Mucosa of rectum (tissue), 2 donors: ENCODE data around the gene NET1.
A peak's percentile ranks its signal among the peaks of the same experiment; 100 is the strongest.

ENCODE experiments used
- H3K27ac ChIP-seq, 2 donors: one replicate each; pipeline ENCODE4 v1.7.0; 2013; ENCODE audit warnings: inconsistent platforms in 2 of 2, low read depth in 2 of 2, low read length in 2 of 2
- H3K27me3 ChIP-seq, 2 donors: one replicate each; pipeline ENCODE4 v1.7.0; 2013; ENCODE audit warnings: low read length in 2 of 2; ENCODE audit not compliant: control insufficient read depth in 2 of 2, insufficient read depth in 2 of 2
- H3K36me3 ChIP-seq, 2 donors: one replicate each; pipeline ENCODE4 v1.7.0; 2013; ENCODE audit warnings: low read length in 2 of 2; ENCODE audit not compliant: control insufficient read depth in 2 of 2, insufficient read depth in 2 of 2
- H3K4me1 ChIP-seq, 2 donors: one replicate each; pipeline ENCODE4 v1.7.0; 2013; ENCODE audit warnings: low read length in 2 of 2, mild to moderate bottlenecking in 1 of 2; ENCODE audit not compliant: control insufficient read depth in 2 of 2, insufficient read depth in 2 of 2
- H3K4me3 ChIP-seq, 2 donors: one replicate each; pipeline ENCODE4 v1.7.0; 2013; ENCODE audit warnings: low read length in 2 of 2
- H3K9ac ChIP-seq, 2 donors: one replicate each; pipeline ENCODE4 v1.7.0; 2013; ENCODE audit warnings: low read length in 2 of 2, low read depth in 1 of 2, mild to moderate bottlenecking in 1 of 2
- H3K9me3 ChIP-seq, 2 donors: one replicate each; pipeline ENCODE4 v1.7.0; 2013; ENCODE audit warnings: low read length in 2 of 2; ENCODE audit not compliant: control insufficient read depth in 2 of 2
- donor health status: healthy.
- donor health status: Normal muscosa, but diverticular disease.

Gene NET1

GRCh38 chr10:5479481-5480161, 67.3 kb downstream of the NET1 start:
- H3K27me3 ChIP-seq, result no peaks in the 10 kb centered on the region
- no peak overlapping the region for H3K9ac ChIP-seq
- no peak overlapping the region for H3K4me3 ChIP-seq
- H3K36me3 ChIP-seq, result no peaks in the 10 kb centered on the region
- H3K9me3 ChIP-seq, result no peaks in the 10 kb centered on the region
- H3K27ac ChIP-seq, result no peak overlapping the region
- no peaks in the 10 kb centered on the region for H3K4me1 ChIP-seq

- H3K4me3 ChIP-seq, result no peak overlapping the region
- H3K9ac ChIP-seq, result no peak overlapping the region
- H3K27ac ChIP-seq, result no peak overlapping the region
- no peaks in the 10 kb centered on the region for H3K27me3 ChIP-seq
- no peaks in the 10 kb centered on the region for H3K9me3 ChIP-seq
- no peaks in the 10 kb centered on the region for H3K36me3 ChIP-seq
- no peaks in the 10 kb centered on the region for H3K4me1 ChIP-seq
These were observed 68.0 kb downstream of the NET1 start for GRCh38 chr10:5480162-5480941.

GRCh38 chr10:5481121-5481520, 68.8 kb downstream of the NET1 start:
- no peaks in the 10 kb centered on the region for H3K4me1 ChIP-seq
- H3K27ac ChIP-seq, result no peak overlapping the region
- H3K9ac ChIP-seq, result no peak overlapping the region
- H3K4me3 ChIP-seq, result no peak overlapping the region
- H3K9me3 ChIP-seq, result no peaks in the 10 kb centered on the region
- no peaks in the 10 kb centered on the region for H3K27me3 ChIP-seq
- H3K36me3 ChIP-seq, result no peaks in the 10 kb centered on the region

- H3K4me3 ChIP-seq, result no peak overlapping the region
- H3K4me1 ChIP-seq, result peaks cover 7% of the 10 kb centered on the region in 2 donors
- H3K9me3 ChIP-seq, result no peaks in the 10 kb centered on the region
- H3K9ac ChIP-seq, result no peak overlapping the region
- no peaks in the 10 kb centered on the region for H3K36me3 ChIP-seq
- no peaks in the 10 kb centered on the region for H3K27me3 ChIP-seq
- H3K27ac ChIP-seq, result no peak overlapping the region
These were observed 69.7 kb downstream of the NET1 start for GRCh38 chr10:5482016-5482415.

- H3K27ac ChIP-seq, result no peak overlapping the region
- no peak overlapping the region for H3K9ac ChIP-seq
- no peak overlapping the region for H3K4me3 ChIP-seq
- no peaks in the 10 kb centered on the region for H3K36me3 ChIP-seq
- peaks cover 15 to 23% of the 10 kb centered on the region in 2 donors for H3K4me1 ChIP-seq
- no peaks in the 10 kb centered on the region for H3K27me3 ChIP-seq
- H3K9me3 ChIP-seq, result no peaks in the 10 kb centered on the region
These were observed 71.8 kb downstream of the NET1 start for GRCh38 chr10:5484205-5484604.

- Histone ChIP-seq H3K27me3 (no peaks in the 10 kb centered on the region), H3K27ac (no peak overlapping the region), H3K9ac (no peak overlapping the region), H3K36me3 (no peaks in the 10 kb centered on the region), H3K9me3 (no peaks in the 10 kb centered on the region), H3K4me3 (no peak overlapping the region), H3K4me1 (peaks cover 16 to 26% of the 10 kb centered on the region in 2 donors)
These were observed 72.9 kb downstream of the NET1 start for GRCh38 chr10:5485290-5485689.

- peak overlapping the region; percentile 98 to 99 for H3K27ac ChIP-seq
- H3K9me3 ChIP-seq, result no peaks in the 10 kb centered on the region
- peak overlapping the region in 1 of 2 donors; percentile 58 for H3K4me3 ChIP-seq
- no peaks in the 10 kb centered on the region for H3K36me3 ChIP-seq
- H3K4me1 ChIP-seq, result peaks cover 16 to 26% of the 10 kb centered on the region in 2 donors
- peak overlapping the region; percentile 51 to 74 for H3K9ac ChIP-seq
- H3K27me3 ChIP-seq, result no peaks in the 10 kb centered on the region
These were observed 73.8 kb downstream of the NET1 start for GRCh38 chr10:5485948-5486852.

GRCh38 chr10:5486853-5487235, 74.5 kb downstream of the NET1 start:
- Histone ChIP-seq H3K27ac (peak overlapping the region; percentile 98 to 99), H3K4me3 (peak overlapping the region in 1 of 2 donors; percentile 58), H3K4me1 (peaks cover 16 to 26% of the 10 kb centered on the region in 2 donors), H3K36me3 (no peaks in the 10 kb centered on the region), H3K27me3 (no peaks in the 10 kb centered on the region), H3K9ac (peak overlapping the region; percentile 51 to 74), H3K9me3 (no peaks in the 10 kb centered on the region)

GRCh38 chr10:5488272-5489161, 76.2 kb downstream of the NET1 start:
- H3K4me3 ChIP-seq, result peak overlapping the region; percentile 53 to 58
- H3K27ac ChIP-seq, result peak overlapping the region; percentile 98 to 99
- no peaks in the 10 kb centered on the region for H3K36me3 ChIP-seq
- peaks cover 16 to 28% of the 10 kb centered on the region in 2 donors for H3K4me1 ChIP-seq
- H3K9me3 ChIP-seq, result peaks cover 0 to 2% of the 10 kb centered on the region in 2 donors
- no peaks in the 10 kb centered on the region for H3K27me3 ChIP-seq
- peak overlapping the region; percentile 74 to 80 for H3K9ac ChIP-seq
